A549 (cell line): ENCODE results near the gene RPL13A.

Experiments used
- BHLHE40 ChIP-seq: IDR thresholded peaks from 2 replicates; pipeline ENCODE4 v1.6.1; 2012; ENCODE audit warnings: low read depth, low read length, inconsistent platforms
- HDAC2 ChIP-seq: fragments of 200-600 bp; sonication (generic); IDR thresholded peaks from 2 replicates; pipeline ENCODE4 v1.6.1; 2016
- JUN ChIP-seq, 2 experiments: fragments of >200 bp; sonication (Bioruptor Twin); formaldehyde crosslinking; IDR thresholded peaks; 2 replicates in 1 of 2; 3 replicates in 1 of 2; pipeline ENCODE4 v1.6.1; 2016 to 2017
- JUNB ChIP-seq: fragments of >200 bp; sonication (Bioruptor Twin); formaldehyde crosslinking; IDR thresholded peaks from 2 replicates; pipeline ENCODE4 v1.6.1; 2016
- MAX ChIP-seq: IDR thresholded peaks from 2 replicates; pipeline ENCODE4 v1.6.1; 2012
- MYC ChIP-seq: IDR thresholded peaks from 2 replicates; pipeline ENCODE4 v1.6.1; 2012; ENCODE audit warnings: mild to moderate bottlenecking, inconsistent platforms, low read length, improper control_type of control experiment, borderline replicate concordance
- PBX3 ChIP-seq: IDR thresholded peaks from 2 replicates; pipeline ENCODE4 v1.6.1; 2012
- POLR2A ChIP-seq: IDR thresholded peaks from 2 replicates; pipeline ENCODE4 v1.6.1; 2012; ENCODE audit warnings: mild to moderate bottlenecking, low read length
- RAD21 ChIP-seq, 2 experiments: fragments of >200 bp in 1 of 2; sonication (Bioruptor Twin) in 1 of 2; formaldehyde crosslinking in 1 of 2; IDR thresholded peaks in 1 of 2; conservative IDR thresholded peaks in 1 of 2; 2 replicates in 1 of 2; 3 replicates in 1 of 2; pipeline ENCODE4 v1.6.1; 2012 to 2018; ENCODE audit warnings: inconsistent platforms in 1 of 2
- ZC3H11A ChIP-seq: fragments of 450-650 bp; IDR thresholded peaks from 2 replicates; pipeline ENCODE4 v1.6.1; 2014; ENCODE audit warnings: antibody characterized with exemption, mild to moderate bottlenecking
- TF ChIP-seq, protein P1 (sequence below): fragments of >200 bp; sonication (Bioruptor Twin); formaldehyde crosslinking; IDR thresholded peaks from 3 replicates; pipeline ENCODE4 v1.5.1; 2016

DNA sequence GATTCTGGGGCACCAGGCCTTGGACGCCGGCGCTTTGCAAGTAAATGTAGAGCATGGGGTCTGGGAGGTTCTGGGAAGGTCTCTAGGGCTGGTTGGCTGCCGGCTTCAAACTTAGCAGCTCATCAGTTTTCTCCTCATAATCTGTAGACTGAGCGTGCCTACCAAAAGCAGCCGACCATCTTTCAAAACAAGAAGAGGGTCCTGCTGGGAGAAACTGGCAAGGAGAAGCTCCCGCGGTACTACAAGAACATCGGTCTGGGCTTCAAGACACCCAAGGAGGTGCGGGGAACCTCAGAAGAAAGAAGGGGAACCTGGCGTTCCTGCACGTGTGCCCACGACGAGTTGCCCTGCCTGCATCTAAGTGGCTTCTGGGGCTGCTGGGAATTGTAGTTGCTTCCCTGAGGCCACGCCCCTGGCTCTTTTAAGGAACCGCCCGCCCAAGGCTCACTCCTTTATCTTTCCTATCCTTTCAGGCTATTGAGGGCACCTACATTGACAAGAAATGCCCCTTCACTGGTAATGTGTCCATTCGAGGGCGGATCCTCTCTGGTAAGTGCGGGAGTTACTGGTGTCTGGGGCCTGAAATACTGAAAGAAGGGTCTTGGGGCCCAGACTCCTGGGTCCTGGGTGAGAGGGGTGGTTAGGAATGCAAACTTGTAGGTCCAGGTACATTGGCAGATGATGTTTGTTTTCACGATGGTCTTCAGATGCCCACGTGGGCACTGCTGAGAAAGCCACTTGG is 9.8 kb downstream of the RPL13A start:
- TF ChIP-seq POLR2A (peak; percentile 64), RAD21 (conservative IDR thresholded peaks at IDR 0.05 in 1 of 2, IDR thresholded peaks at IDR 0.05 in 1 of 2) (no peak), PBX3 (0 out of 2 replicates have a peak, but pooled peaks have one; percentile 54), BHLHE40 (no peak; the same call in 1 of the 2 replicates), JUNB (no peak), HDAC2 (no peak), ZC3H11A (no peak), MAX (peak; percentile 93), MYC (peak; percentile 84), JUN (IDR thresholded peaks at IDR 0.05) (no peak)
- TF ChIP-seq, protein P1, sequence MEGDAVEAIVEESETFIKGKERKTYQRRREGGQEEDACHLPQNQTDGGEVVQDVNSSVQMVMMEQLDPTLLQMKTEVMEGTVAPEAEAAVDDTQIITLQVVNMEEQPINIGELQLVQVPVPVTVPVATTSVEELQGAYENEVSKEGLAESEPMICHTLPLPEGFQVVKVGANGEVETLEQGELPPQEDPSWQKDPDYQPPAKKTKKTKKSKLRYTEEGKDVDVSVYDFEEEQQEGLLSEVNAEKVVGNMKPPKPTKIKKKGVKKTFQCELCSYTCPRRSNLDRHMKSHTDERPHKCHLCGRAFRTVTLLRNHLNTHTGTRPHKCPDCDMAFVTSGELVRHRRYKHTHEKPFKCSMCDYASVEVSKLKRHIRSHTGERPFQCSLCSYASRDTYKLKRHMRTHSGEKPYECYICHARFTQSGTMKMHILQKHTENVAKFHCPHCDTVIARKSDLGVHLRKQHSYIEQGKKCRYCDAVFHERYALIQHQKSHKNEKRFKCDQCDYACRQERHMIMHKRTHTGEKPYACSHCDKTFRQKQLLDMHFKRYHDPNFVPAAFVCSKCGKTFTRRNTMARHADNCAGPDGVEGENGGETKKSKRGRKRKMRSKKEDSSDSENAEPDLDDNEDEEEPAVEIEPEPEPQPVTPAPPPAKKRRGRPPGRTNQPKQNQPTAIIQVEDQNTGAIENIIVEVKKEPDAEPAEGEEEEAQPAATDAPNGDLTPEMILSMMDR: no peak
